GM18907 (cell line): Measurements from ENCODE around the gene SLC35F6.

Experiments
- ATAC-seq: cut with Tn5 transposase; IDR thresholded peaks from one replicate; pipeline ENCODE4 v1.9.1; 2021; ENCODE audit warnings: mild to moderate bottlenecking, moderate library complexity; ENCODE audit not compliant: unreplicated experiment

SLC35F6 gene

DNA sequence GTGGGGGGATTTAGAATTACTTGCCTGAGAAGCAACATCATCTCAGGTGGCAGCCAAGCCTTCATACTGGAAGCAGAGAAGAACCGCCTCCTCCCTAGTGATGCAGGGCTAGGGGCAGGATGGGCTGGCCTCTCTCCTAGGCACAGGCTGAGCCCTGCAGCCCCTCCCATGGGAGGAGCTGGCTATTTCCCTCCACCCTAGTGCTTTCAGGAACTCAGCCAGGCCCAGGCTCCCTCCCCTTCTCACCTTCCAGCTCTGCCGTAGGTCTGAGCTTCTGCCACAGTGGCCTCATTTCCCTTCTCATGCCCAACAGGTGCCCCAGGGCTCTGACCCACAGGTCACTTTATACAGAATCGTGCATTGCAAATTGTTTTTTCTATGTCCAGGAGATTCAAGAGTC is 52.8 kb downstream of the SLC35F6 start:
- ATAC-seq: no peak

DNA sequence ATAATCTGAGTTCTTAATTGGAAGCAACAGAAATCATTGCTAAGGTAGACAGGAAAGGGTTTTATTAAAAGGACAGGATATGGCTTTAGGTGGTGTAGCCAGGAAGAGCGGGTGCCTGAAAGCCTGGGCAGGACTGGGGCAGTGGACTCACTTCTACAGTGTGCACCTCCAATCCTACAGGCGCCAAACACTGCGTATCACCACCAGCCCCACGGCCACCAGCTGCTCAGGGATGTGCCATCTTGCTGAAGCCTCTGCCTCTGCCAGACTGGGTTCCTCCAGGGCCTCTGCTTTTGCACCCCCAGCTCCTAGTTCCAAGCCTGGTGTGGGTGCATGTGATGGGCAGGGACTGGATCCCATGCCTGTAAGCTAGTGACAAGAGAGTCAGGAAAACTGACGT is 54.2 kb downstream of the SLC35F6 start:
- no peak for ATAC-seq

DNA sequence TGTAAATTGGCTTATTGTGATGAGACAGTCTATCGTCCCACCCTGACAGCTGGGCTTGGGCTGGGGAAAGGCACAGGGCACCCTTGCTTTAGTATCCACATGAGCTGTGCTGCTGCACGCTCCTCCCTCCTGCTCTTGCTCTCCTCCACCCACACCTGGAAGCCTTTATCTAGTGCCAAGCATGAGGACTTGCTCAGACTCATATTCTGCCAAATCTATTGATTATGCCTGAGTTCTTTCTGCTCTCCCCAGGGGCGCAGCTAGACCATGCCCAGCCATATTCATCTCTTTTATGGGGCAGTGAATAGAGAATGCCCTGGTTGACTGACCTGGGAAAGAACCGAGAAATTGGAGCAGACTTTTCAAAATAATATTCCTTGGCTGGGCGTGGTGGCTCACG is 54.9 kb downstream of the SLC35F6 start:
- no peak for ATAC-seq

DNA sequence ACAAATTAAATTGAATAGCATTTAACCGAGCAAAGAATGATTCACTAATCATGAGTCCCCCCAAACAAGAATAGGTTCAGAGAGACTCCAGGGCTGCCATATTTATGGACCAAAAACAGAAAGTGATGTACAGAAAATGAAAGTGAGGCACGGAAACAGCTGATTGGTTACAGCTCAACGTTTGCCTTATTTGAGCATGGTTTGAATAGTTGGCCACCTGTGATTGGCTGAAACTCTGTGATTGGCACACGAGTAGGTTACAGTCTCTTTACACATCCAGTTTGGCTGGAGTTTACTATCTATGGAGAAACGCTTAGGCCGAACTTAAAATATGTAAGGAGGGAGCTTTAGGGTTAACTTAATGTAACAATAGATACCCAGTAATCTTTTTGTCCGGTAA is 56.8 kb downstream of the SLC35F6 start:
- no peak for ATAC-seq

DNA sequence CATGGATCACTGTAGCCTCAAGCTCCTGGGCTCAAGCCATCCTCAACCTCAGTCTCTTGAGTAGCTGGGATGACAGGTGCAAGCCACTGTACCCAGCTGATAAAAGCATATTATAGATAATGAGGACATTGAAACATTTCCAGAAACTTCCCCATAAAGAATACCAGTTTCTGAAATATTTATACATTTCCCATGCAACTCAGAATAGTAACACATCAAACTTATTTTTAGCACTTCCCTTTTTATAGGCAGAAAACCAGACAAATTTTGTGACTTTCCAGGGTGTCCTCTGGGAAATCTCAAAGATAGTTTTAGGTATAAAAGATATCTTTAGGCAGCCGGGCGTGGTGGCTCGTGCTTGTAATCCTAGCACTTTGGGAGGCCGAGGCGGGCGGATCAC is 58.8 kb downstream of the SLC35F6 start:
- no peak for ATAC-seq
